ENCODE results near the gene CUBN.

CUBN gene

DNA sequence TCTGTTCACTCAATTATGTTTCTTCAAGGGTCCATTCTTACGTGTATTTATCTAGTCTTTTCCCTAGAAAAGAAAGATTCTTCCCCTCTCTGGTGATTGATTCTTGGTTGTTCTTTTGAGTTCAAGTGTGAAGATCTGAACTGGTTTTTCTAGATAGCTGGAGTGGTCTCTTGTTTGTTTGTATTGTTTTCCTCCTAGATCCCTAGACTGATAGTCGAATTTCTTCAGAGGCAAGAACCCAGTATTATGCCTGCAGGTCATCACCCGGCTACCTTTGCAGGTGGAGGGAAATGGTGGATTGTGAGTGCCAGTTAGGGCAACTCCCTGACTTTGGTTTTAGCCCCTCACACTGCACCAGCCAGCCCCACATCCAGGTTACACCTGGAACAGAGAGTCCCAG, 310.2 kb downstream of the CUBN start:
- H3K36me3 ChIP-seq (ENCODE audit: control insufficient read depth, insufficient read depth, low read length) = no peaks in the 10 kb centered on the region
- H3K27me3 ChIP-seq (ENCODE audit: control insufficient read depth, insufficient read depth, low read length) = no peaks in the 10 kb centered on the region
- no peak overlapping the region for H3K4me3 ChIP-seq (ENCODE audit: low read length)
- H3K4me1 ChIP-seq (ENCODE audit: control insufficient read depth, insufficient read depth, low read length) = peaks cover 16% of the 10 kb centered on the region
- no peak overlapping the region for H3K9ac ChIP-seq (ENCODE audit: low read length)
- no peaks in the 10 kb centered on the region for H3K9me3 ChIP-seq (ENCODE audit: control insufficient read depth, low read length)

DNA sequence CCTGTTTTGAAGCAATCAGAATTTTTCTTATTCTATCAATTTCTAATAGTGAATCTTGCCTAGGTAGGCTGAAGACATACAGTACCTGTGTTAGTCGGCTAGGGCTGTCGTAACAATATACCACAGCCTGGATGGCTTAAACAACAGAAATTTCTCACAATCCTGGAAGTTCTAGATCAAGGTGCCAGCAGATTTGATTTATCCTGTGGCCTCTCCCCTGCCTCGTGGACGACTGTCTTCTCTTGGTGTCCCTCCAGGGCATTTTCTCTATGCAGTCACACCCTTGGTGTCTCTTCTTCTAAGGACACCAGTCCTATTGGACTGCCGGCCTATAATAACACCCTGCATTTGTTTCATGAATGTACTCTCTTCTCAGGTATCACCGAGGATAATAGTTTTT, 310.6 kb downstream of the CUBN start:
- Histone ChIP-seq H3K4me1 (ENCODE audit: control insufficient read depth, insufficient read depth, low read length) (peaks cover 17% of the 10 kb centered on the region), H3K9ac (ENCODE audit: low read length) (no peak overlapping the region), H3K36me3 (ENCODE audit: control insufficient read depth, insufficient read depth, low read length) (no peaks in the 10 kb centered on the region), H3K4me3 (ENCODE audit: low read length) (no peak overlapping the region), H3K27me3 (ENCODE audit: control insufficient read depth, insufficient read depth, low read length) (no peaks in the 10 kb centered on the region), H3K9me3 (ENCODE audit: control insufficient read depth, low read length) (no peaks in the 10 kb centered on the region)

DNA sequence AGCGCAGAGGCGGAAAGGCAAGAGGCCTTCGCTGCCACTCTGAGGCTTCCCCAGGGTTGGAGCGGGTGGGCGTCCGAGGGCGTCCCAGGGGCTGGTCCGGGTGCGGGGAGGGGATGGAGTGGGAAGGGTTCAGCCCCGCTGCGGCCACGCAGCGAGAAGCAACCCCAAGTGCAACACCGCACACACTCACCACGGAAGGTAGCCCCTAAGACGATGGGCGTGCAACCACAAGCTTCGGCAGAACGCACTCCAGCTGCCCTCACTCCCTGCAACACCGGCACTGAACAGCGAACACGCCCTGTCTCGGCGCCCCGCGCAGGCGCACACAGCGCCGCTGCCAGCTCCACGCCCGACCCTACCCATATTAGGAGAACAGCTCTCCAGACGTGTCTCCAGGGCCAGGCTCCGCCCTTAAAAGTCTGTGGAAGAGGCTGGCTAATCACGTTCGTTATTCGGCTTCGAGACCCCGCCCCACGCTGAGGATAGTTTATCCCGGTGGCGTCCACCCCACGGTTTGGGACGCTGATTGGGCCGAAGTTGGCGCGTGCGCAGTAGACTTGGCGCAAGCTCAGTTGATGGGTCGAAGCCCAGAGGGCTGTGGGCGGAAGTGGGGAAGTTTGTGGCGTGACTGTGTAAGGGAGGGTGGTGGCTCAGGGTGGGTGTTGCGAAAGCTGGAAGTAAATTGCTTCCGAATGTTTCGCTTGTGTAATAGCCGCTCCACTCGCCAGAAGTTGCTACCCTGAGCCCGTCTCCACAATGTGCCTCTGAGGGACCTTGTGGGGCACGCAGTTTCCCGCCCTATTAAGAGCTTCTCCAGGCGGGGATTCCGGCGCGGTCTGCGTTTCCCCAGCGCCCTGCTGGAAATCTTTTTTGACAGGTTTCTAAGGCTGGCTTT, 312.2 kb downstream of the CUBN start, which contains the start of gene RSU1:
Gene RSU1 (minus strand): TSS at position 300 of the 895 bp plus-strand sequence. CDS start 343 bp downstream, outside the sequence.
- Histone ChIP-seq H3K9ac (ENCODE audit: low read length) (peak within 1 kb of the TSS; percentile 84), H3K36me3 (ENCODE audit: control insufficient read depth, insufficient read depth, low read length) (no peaks in the 10 kb centered on the region), H3K9me3 (ENCODE audit: control insufficient read depth, low read length) (no peaks in the 10 kb centered on the region), H3K4me3 (ENCODE audit: low read length) (peak within 1 kb of the TSS; percentile 96), H3K4me1 (ENCODE audit: control insufficient read depth, insufficient read depth, low read length) (peaks cover 17% of the 10 kb centered on the region), H3K27me3 (ENCODE audit: control insufficient read depth, insufficient read depth, low read length) (no peaks in the 10 kb centered on the region)

DNA sequence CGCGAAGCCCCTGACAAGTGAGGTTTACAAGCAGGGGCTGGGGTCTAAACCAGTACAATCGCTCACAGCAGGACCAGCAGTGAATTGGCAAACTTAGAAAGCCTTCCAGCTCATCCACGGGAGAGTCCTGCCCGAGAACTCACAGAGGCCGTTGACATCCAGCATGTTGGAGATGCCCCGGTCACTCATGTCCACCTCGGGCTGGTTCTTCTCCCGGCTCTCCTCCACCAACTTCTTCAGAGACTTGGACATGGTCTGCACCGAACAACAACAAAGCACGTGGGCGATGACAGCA, 312.8 kb downstream of the CUBN start:
- H3K9ac ChIP-seq (ENCODE audit: low read length) = peak overlapping the region; percentile 84
- no peaks in the 10 kb centered on the region for H3K9me3 ChIP-seq (ENCODE audit: control insufficient read depth, low read length)
- peaks cover 17% of the 10 kb centered on the region for H3K4me1 ChIP-seq (ENCODE audit: control insufficient read depth, insufficient read depth, low read length)
- H3K36me3 ChIP-seq (ENCODE audit: control insufficient read depth, insufficient read depth, low read length) = no peaks in the 10 kb centered on the region
- no peaks in the 10 kb centered on the region for H3K27me3 ChIP-seq (ENCODE audit: control insufficient read depth, insufficient read depth, low read length)
- H3K4me3 ChIP-seq (ENCODE audit: low read length) = peak overlapping the region; percentile 96

DNA sequence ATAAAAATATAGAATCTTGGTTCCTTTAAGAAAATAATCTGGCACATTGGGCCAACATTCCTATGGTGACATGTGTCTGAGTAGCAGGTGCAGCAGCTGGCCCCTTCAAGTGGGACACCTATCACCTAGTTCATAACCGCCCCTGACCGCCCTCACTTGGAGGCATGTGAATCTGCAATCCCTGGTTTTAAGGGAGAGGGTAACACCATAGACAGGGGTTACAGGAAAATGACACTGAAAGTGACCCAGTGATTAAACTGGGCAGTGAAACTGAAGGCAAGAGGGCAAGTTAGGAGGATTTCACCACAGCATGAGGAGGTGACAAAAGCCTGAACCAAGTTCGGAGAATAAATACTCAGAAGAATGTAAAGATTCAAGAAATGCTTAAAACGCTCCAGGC, 313.4 kb downstream of the CUBN start:
- H3K4me3 ChIP-seq (ENCODE audit: low read length) = peak overlapping the region; percentile 96
- H3K36me3 ChIP-seq (ENCODE audit: control insufficient read depth, insufficient read depth, low read length) = no peaks in the 10 kb centered on the region
- no peak overlapping the region for H3K9ac ChIP-seq (ENCODE audit: low read length)
- peaks cover 17% of the 10 kb centered on the region for H3K4me1 ChIP-seq (ENCODE audit: control insufficient read depth, insufficient read depth, low read length)
- H3K27me3 ChIP-seq (ENCODE audit: control insufficient read depth, insufficient read depth, low read length) = no peaks in the 10 kb centered on the region
- no peaks in the 10 kb centered on the region for H3K9me3 ChIP-seq (ENCODE audit: control insufficient read depth, low read length)

DNA sequence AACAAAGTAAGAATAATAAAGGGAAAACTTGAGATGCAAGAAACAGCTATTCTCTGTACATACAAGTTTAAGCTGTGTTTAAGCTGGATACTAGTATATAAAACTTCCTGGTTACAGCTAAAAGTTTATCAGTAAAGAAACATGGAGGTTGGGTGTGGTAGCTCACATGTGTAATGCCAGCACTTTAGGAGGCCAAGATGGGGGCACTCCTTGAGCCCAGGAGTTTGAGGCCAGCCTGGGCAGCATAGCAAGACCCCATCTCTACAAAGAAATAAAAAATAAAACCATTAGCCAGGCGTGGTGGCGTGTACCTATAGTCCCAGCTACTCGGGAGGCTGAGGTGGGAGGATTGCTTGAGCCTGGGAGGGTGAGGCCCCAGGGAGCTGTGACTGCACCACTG, 315.6 kb downstream of the CUBN start:
- Histone ChIP-seq H3K27me3 (ENCODE audit: control insufficient read depth, insufficient read depth, low read length) (no peaks in the 10 kb centered on the region), H3K9ac (ENCODE audit: low read length) (no peak overlapping the region), H3K4me3 (ENCODE audit: low read length) (no peak overlapping the region), H3K36me3 (ENCODE audit: control insufficient read depth, insufficient read depth, low read length) (no peaks in the 10 kb centered on the region), H3K9me3 (ENCODE audit: control insufficient read depth, low read length) (no peaks in the 10 kb centered on the region), H3K4me1 (ENCODE audit: control insufficient read depth, insufficient read depth, low read length) (peaks cover 17% of the 10 kb centered on the region)

DNA sequence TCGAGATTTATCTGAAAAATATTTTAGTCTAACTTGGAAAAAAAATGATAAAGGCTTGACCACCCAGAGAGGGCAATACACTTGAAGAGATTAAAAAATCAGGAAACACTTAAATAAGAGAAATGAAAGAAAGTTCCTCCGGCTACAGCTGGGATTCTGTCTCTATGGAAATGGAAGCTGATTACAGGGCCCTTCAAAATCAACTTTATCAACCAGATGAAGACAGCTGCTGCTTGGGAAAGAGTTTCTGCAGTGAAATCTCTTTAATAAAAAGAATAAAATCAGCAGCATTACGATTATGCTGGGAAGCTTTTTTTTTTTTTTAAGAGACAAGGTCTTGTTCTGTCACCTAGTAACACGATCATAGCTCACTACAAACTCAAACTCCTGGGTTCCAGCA, 316.9 kb downstream of the CUBN start:
- H3K9me3 ChIP-seq (ENCODE audit: control insufficient read depth, low read length) = no peaks in the 10 kb centered on the region
- H3K4me3 ChIP-seq (ENCODE audit: low read length) = no peak overlapping the region
- H3K27me3 ChIP-seq (ENCODE audit: control insufficient read depth, insufficient read depth, low read length) = no peaks in the 10 kb centered on the region
- peaks cover 17% of the 10 kb centered on the region for H3K4me1 ChIP-seq (ENCODE audit: control insufficient read depth, insufficient read depth, low read length)
- H3K9ac ChIP-seq (ENCODE audit: low read length) = no peak overlapping the region
- no peaks in the 10 kb centered on the region for H3K36me3 ChIP-seq (ENCODE audit: control insufficient read depth, insufficient read depth, low read length)

DNA sequence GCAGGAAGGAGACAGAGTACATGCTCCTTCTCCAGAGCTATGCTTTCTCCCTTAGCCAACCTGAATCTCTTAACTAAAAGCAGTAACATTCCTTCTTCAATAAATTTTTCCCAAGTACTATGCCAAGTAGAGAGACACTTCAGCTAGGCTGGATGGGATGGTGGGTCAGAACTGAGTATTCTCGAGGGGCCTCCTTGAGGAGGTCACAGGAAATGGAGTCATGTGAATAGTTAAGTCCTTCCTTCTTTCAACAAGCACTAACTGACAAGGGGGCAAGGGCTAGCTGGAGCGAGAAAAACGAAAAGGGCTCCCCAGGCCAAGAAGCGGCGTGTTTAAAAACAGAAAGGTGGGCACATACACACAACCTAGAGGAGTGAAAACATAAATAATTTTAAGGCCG, 317.8 kb downstream of the CUBN start:
- no peaks in the 10 kb centered on the region for H3K9me3 ChIP-seq (ENCODE audit: control insufficient read depth, low read length)
- no peaks in the 10 kb centered on the region for H3K27me3 ChIP-seq (ENCODE audit: control insufficient read depth, insufficient read depth, low read length)
- H3K4me3 ChIP-seq (ENCODE audit: low read length) = no peak overlapping the region
- peaks cover 17% of the 10 kb centered on the region for H3K4me1 ChIP-seq (ENCODE audit: control insufficient read depth, insufficient read depth, low read length)
- no peaks in the 10 kb centered on the region for H3K36me3 ChIP-seq (ENCODE audit: control insufficient read depth, insufficient read depth, low read length)
- no peak overlapping the region for H3K9ac ChIP-seq (ENCODE audit: low read length)

DNA sequence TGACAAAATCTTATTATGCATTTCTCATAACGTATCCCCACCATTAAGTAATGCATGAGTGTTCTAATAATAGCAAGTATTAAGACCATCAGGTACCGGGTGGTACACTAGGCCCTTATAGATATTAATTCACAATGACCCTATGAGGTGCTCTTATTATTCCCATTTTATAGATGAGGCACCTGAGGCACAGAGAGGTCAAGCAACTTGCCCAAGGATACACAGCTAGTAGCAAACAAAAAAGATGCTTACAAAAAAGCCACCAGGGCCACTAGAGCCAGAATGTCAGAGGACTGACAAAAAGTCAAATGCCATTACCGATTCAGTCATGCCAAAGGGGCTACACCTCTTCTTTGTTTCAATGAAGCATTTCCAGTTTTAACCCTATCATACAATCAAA, 318.3 kb downstream of the CUBN start:
- no peaks in the 10 kb centered on the region for H3K27me3 ChIP-seq (ENCODE audit: control insufficient read depth, insufficient read depth, low read length)
- no peak overlapping the region for H3K4me3 ChIP-seq (ENCODE audit: low read length)
- no peaks in the 10 kb centered on the region for H3K9me3 ChIP-seq (ENCODE audit: control insufficient read depth, low read length)
- H3K36me3 ChIP-seq (ENCODE audit: control insufficient read depth, insufficient read depth, low read length) = no peaks in the 10 kb centered on the region
- H3K4me1 ChIP-seq (ENCODE audit: control insufficient read depth, insufficient read depth, low read length) = peaks cover 15% of the 10 kb centered on the region
- no peak overlapping the region for H3K9ac ChIP-seq (ENCODE audit: low read length)

DNA sequence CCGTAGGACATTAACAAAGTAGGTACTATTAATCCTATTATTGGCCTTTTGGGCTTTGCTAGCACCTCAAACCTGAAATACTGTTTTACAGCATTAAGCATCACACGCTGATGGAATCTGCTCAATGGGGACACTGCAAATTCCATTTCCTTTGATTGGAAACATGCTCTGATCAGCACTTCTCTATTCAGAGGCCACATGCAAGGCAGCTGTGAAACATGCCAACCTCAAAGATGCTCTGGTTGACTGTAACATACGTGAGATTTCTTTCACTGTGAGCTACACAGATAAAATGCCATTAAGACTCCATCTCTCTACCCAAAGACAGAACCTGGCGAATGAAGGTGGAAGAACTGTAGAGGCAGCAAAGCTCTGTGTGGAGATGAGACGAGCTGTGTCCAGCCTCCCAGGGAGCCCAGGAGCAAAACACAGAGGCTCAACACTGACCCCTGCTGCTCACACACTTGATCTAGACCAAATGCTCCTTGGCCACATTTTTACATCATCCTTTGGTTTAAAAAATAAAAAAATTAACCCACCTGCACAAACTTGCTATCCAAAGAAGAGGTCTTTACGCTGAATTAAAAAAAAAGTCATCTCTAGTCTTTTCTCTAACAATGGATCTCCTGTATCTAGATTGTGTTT, 320.4 kb downstream of the CUBN start:
- Histone ChIP-seq H3K4me1 (ENCODE audit: control insufficient read depth, insufficient read depth, low read length) (no peaks in the 10 kb centered on the region), H3K36me3 (ENCODE audit: control insufficient read depth, insufficient read depth, low read length) (no peaks in the 10 kb centered on the region), H3K4me3 (ENCODE audit: low read length) (no peak overlapping the region), H3K27me3 (ENCODE audit: control insufficient read depth, insufficient read depth, low read length) (no peaks in the 10 kb centered on the region), H3K9ac (ENCODE audit: low read length) (no peak overlapping the region), H3K9me3 (ENCODE audit: control insufficient read depth, low read length) (no peaks in the 10 kb centered on the region)

DNA sequence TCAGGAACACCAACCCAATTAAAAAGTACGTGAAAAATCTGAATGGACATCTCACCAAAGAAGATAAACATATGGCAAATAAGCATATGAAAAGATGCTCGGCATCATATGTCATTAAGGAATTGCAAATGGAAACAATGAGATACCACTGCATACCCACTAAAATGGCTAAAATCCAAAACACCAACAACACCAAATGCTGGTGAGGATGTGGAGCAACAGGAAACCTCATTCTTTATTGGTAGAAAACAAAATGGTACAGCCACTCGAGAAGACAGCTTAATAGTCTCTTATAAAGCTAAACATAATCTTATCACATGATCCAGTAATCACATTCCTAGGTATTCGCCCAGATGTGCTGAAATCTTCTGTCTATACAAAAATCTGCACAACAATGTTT, 325.5 kb downstream of the CUBN start:
- Histone ChIP-seq H3K9ac (ENCODE audit: low read length) (no peak overlapping the region), H3K9me3 (ENCODE audit: control insufficient read depth, low read length) (no peaks in the 10 kb centered on the region), H3K27me3 (ENCODE audit: control insufficient read depth, insufficient read depth, low read length) (no peaks in the 10 kb centered on the region), H3K36me3 (ENCODE audit: control insufficient read depth, insufficient read depth, low read length) (no peaks in the 10 kb centered on the region), H3K4me3 (ENCODE audit: low read length) (no peak overlapping the region), H3K4me1 (ENCODE audit: control insufficient read depth, insufficient read depth, low read length) (no peaks in the 10 kb centered on the region)

DNA sequence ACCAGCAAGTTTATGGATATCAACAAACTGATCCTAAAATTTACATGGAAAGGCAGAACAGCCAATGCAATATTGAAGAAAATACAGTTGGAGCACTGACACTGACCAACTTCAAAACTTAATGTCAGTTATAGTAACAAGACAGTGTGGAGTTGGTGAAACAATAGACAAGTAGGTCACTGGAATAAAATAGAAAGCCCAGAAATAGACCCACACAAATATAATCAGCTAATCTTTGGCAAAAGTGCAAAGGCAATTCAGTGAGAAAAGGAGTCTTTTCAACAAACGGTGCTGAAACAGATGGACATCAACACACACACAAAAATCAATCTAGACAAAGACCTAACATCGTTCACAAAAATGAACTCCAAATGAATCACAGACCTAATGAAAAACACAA, 326.1 kb downstream of the CUBN start:
- H3K4me3 ChIP-seq (ENCODE audit: low read length) = no peak overlapping the region
- no peaks in the 10 kb centered on the region for H3K9me3 ChIP-seq (ENCODE audit: control insufficient read depth, low read length)
- no peaks in the 10 kb centered on the region for H3K36me3 ChIP-seq (ENCODE audit: control insufficient read depth, insufficient read depth, low read length)
- no peaks in the 10 kb centered on the region for H3K27me3 ChIP-seq (ENCODE audit: control insufficient read depth, insufficient read depth, low read length)
- H3K4me1 ChIP-seq (ENCODE audit: control insufficient read depth, insufficient read depth, low read length) = no peaks in the 10 kb centered on the region
- no peak overlapping the region for H3K9ac ChIP-seq (ENCODE audit: low read length)
